ENCODE results near the gene RPS27L.

DNA sequence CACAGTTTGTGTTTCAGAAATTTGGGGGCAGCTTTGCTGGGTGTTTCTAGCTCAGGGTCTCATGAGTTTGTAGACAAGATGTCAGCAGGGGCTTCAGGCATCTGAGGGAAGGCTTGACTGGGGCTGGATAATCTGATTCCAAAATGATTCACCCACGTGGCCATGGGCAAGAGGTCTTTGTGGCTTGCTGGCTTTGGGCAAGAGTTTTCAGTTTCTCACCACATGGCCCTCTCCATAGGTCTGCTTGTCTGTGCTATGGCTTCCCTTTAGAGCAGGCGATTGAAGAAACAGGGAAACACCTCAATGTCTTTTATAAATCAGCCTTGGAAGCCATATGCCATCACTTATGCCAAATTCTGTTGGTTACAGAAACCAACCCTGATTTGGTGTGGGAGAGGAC lies 11.9 kb downstream of the RPS27L start:
- TF ChIP-seq, protein P1, sequence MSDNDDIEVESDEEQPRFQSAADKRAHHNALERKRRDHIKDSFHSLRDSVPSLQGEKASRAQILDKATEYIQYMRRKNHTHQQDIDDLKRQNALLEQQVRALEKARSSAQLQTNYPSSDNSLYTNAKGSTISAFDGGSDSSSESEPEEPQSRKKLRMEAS (IDR thresholded peaks at IDR 0.05; ENCODE audit: low read depth, low read length): no peak
- TF ChIP-seq, protein P2, sequence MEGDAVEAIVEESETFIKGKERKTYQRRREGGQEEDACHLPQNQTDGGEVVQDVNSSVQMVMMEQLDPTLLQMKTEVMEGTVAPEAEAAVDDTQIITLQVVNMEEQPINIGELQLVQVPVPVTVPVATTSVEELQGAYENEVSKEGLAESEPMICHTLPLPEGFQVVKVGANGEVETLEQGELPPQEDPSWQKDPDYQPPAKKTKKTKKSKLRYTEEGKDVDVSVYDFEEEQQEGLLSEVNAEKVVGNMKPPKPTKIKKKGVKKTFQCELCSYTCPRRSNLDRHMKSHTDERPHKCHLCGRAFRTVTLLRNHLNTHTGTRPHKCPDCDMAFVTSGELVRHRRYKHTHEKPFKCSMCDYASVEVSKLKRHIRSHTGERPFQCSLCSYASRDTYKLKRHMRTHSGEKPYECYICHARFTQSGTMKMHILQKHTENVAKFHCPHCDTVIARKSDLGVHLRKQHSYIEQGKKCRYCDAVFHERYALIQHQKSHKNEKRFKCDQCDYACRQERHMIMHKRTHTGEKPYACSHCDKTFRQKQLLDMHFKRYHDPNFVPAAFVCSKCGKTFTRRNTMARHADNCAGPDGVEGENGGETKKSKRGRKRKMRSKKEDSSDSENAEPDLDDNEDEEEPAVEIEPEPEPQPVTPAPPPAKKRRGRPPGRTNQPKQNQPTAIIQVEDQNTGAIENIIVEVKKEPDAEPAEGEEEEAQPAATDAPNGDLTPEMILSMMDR (IDR thresholded peaks at IDR 0.05; ENCODE audit: low read depth, low read length): no peak
- TF ChIP-seq POLR2A (IDR thresholded peaks at IDR 0.05; ENCODE audit: extremely low read depth, insufficient read length) (no peak), MYC (IDR thresholded peaks at IDR 0.05; ENCODE audit: low read depth, low read length) (no peak)
